Endothelial cell of umbilical vein (primary cell): Measurements from ENCODE around the gene C1orf185. TPM values are rescaled to one million over a fixed set of nuclear protein-coding genes. Genes with fewer than 3 reads are reported as not detected.

Experiments
- Bru-seq: library from RNA; stranded (reverse); fragments of 400-500 nt; gene quantifications from one replicate; lab custom pipeline; 2021; lab: Mats Ljungman, UMichigan
- BruChase-seq, 2 experiments: library from RNA; stranded (reverse); fragments of 400-500 nt; gene quantifications; one replicate each; lab custom pipeline; 2021; lab: Mats Ljungman, UMichigan
- BruUV-seq: library from RNA; stranded (reverse); fragments of 400-500 nt; replicated peaks from 2 replicates; lab custom pipeline; 2021; lab: Mats Ljungman, UMichigan
- CTCF ChIA-PET: fragments of 300-600, 350-600 bp; sonication (Branson Sonifier 250); formaldehyde crosslinking; loops from one replicate; lab custom pipeline; 2021; ENCODE audit warnings: antibody characterized with exemption, inconsistent platforms; lab: Charles Lee
- POLR2A ChIA-PET: fragments of 300-600, 350-600 bp; sonication (Branson Sonifier 250); formaldehyde crosslinking; loops from one replicate; lab custom pipeline; 2021; ENCODE audit warnings: antibody characterized with exemption, inconsistent platforms; lab: Charles Lee
- DNase-seq: peaks from one replicate; pipeline ENCODE4 v3.0.0-alpha.2; 2011; ENCODE audit warnings: low read depth, low spot score
- FAIRE-seq: peaks from 2 replicates; lab custom pipeline; 2011; peaks lifted over from hg19 to GRCh38; lab: Jason Lieb, UNC
- H2AFZ ChIP-seq: 2 replicates; pipeline ENCODE4 v1.6.0; 2012; ENCODE audit warnings: low read depth, low read length, control low read depth, inconsistent platforms
- H3K27ac ChIP-seq: 2 replicates; pipeline ENCODE4 v1.5.1; 2011; ENCODE audit warnings: low read depth, mild to moderate bottlenecking, control low read depth, low read length, moderate library complexity; ENCODE audit not compliant: insufficient read depth
- H3K27me3 ChIP-seq, 2 experiments: 2 replicates each; pipeline versions ENCODE4 v1.6.0 to v1.6.1; 2011; ENCODE audit warnings: low read length in 2 of 2, mixed read lengths in 1 of 2; ENCODE audit not compliant: control insufficient read depth in 2 of 2, insufficient read depth in 2 of 2
- H3K36me3 ChIP-seq, 2 experiments: 2 replicates in 1 of 2; 3 replicates in 1 of 2; pipeline ENCODE4 v1.5.1; 2011; ENCODE audit warnings: low read length in 2 of 2, mild to moderate bottlenecking in 1 of 2, moderate library complexity in 1 of 2; ENCODE audit not compliant: control insufficient read depth in 2 of 2, insufficient read depth in 2 of 2; ENCODE audit errors: extremely low read depth in 1 of 2
- H3K4me1 ChIP-seq: 3 replicates; pipeline ENCODE4 v1.5.1; 2011; ENCODE audit warnings: mild to moderate bottlenecking, low read length; ENCODE audit not compliant: control insufficient read depth, insufficient read depth; ENCODE audit errors: extremely low read depth
- H3K4me2 ChIP-seq: 2 replicates; pipeline ENCODE4 v1.6.1; 2011; ENCODE audit warnings: low read length, control low read depth, mixed read lengths; ENCODE audit not compliant: insufficient read depth
- H3K4me3 ChIP-seq, 3 experiments: fragments of 200-600 bp in 1 of 3; sonication (generic), shearing (Covaris generic) in 1 of 3; replicated peaks in 1 of 3; 2 replicates each; pipeline ENCODE4 v1.5.1; 2011 to 2016; ENCODE audit warnings: control low read depth in 3 of 3, low read length in 3 of 3, mild to moderate bottlenecking in 2 of 3, inconsistent platforms in 1 of 3, low read depth in 1 of 3, moderate library complexity in 1 of 3; ENCODE audit not compliant: insufficient read depth in 1 of 3
- H3K79me2 ChIP-seq: 2 replicates; pipeline ENCODE4 v1.6.0; 2012; ENCODE audit warnings: low read length, inconsistent platforms; ENCODE audit not compliant: control insufficient read depth, insufficient read depth
- H3K9ac ChIP-seq: replicated peaks from 2 replicates; pipeline ENCODE3; 2011; ENCODE audit warnings: low read length, control low read depth; ENCODE audit not compliant: insufficient read depth; ENCODE audit errors: extremely low read depth
- H3K9me1 ChIP-seq: replicated peaks from 3 replicates; pipeline ENCODE4 v1.6.0; 2011; ENCODE audit warnings: mild to moderate bottlenecking, low read length; ENCODE audit not compliant: control insufficient read depth, insufficient read depth; ENCODE audit errors: extremely low read depth
- H3K9me3 ChIP-seq: replicated peaks from 2 replicates; pipeline ENCODE4 v1.5.1; 2012; ENCODE audit warnings: low read length, inconsistent platforms; ENCODE audit not compliant: control insufficient read depth, insufficient read depth
- H4K20me1 ChIP-seq: replicated peaks from 2 replicates; pipeline ENCODE3; 2011; ENCODE audit warnings: mild to moderate bottlenecking, low read length; ENCODE audit not compliant: control insufficient read depth, insufficient read depth; ENCODE audit errors: extremely low read depth
- CTCF ChIP-seq, 2 donors: IDR thresholded peaks; 1 replicate in 1 of 2; 2 replicates in 1 of 2; pipeline ENCODE4 v1.5.1; 2011; ENCODE audit warnings: low read length in 2 of 2, mild to moderate bottlenecking in 2 of 2, moderate library complexity in 2 of 2, control low read depth in 1 of 2, inconsistent platforms in 1 of 2, low read depth in 1 of 2; ENCODE audit not compliant: insufficient read depth in 1 of 2; ENCODE audit errors: extremely low read depth in 1 of 2
- EZH2 ChIP-seq: IDR thresholded peaks from 2 replicates; pipeline ENCODE4 v1.6.1; 2012; ENCODE audit warnings: borderline replicate concordance, low read depth, mild to moderate bottlenecking, moderate library complexity, low read length, inconsistent platforms; ENCODE audit not compliant: severe bottlenecking
- FOS ChIP-seq: IDR thresholded peaks from 2 replicates; pipeline ENCODE4 v1.6.1; 2011; ENCODE audit warnings: mild to moderate bottlenecking, low read length, moderate library complexity, borderline replicate concordance; ENCODE audit not compliant: insufficient read depth
- GATA2 ChIP-seq: IDR thresholded peaks from 2 replicates; pipeline ENCODE4 v1.7.0; 2011; ENCODE audit warnings: low read depth, mild to moderate bottlenecking, moderate library complexity, mixed read lengths, low read length; ENCODE audit not compliant: insufficient read length, insufficient read depth
- JUN ChIP-seq: IDR thresholded peaks from 2 replicates; pipeline ENCODE4 v1.6.1; 2011; ENCODE audit warnings: borderline replicate concordance, low read depth; ENCODE audit not compliant: insufficient read length, insufficient read depth
- MYC ChIP-seq: IDR thresholded peaks from one replicate; pipeline ENCODE4 v1.6.1; 2011; ENCODE audit warnings: mild to moderate bottlenecking, low read depth, low read length
- POLR2A ChIP-seq: IDR thresholded peaks from 2 replicates; pipeline ENCODE4 v1.6.1; 2012; ENCODE audit warnings: low read depth, mild to moderate bottlenecking, control low read depth, low read length
- POLR2AphosphoS5 ChIP-seq: IDR thresholded peaks from 2 replicates; pipeline ENCODE4 v1.6.1; 2012; ENCODE audit warnings: low read depth, mild to moderate bottlenecking, control low read depth, low read length, moderate library complexity; ENCODE audit not compliant: insufficient read depth
- dilution Hi-C: fragments of 300-500 bp; cut with MboI; formaldehyde crosslinking; loops from one replicate; pipeline ENCODE4 v1.15.0; 2019; ENCODE audit warnings: low sequenced_read_pairs; ENCODE audit not compliant: extremely low pct_ligation_motif_present
- intact Hi-C: fragments of 100-400 bp; cut with micrococcal nuclease; formaldehyde crosslinking; loops from one replicate; pipeline ENCODE4 v1.10.0; 2022
- long read RNA-seq: library from polyadenylated mRNA; stranded (forward); transcript quantifications from one replicate; pipeline ENCODE4 v2.0.0, GENCODE V29; 2021
- polyA minus RNA-seq, 3 experiments: library from RNA; depleted of rRNA, polyadenylated mRNA; stranded (reverse); fragments of >200 nt; gene quantifications; 1 replicate in 1 of 3; 2 replicates in 2 of 3; pipeline ENCODE4 v1.2.3, GENCODE V29; 2011
- polyA plus RNA-seq, 4 experiments: library from polyadenylated mRNA; depleted of rRNA in 3 of 4; stranded (reverse) in 3 of 4; unstranded in 1 of 4; fragments of >200 nt; gene quantifications; 2 replicates each; pipeline versions ENCODE4 v1.2.1 to v1.2.3, GENCODE V29; 2011 to 2012; ENCODE audit warnings: missing spikeins in 1 of 4
- total RNA-seq: library from RNA; stranded (reverse); gene quantifications from 2 replicates; pipeline ENCODE4 v1.2.3, GENCODE V29; 2021
- TF ChIP-seq, protein P1 (sequence below): IDR thresholded peaks from 2 replicates; pipeline ENCODE4 v1.6.1; 2011; ENCODE audit not compliant: insufficient read depth, insufficient read length

C1orf185 gene
- not detected in 2 replicates for total RNA-seq
- polyA plus RNA-seq = not detected in 2 replicates
- not detected in 2 replicates for polyA plus RNA-seq (2011; cell fraction: cytosol; rRNA removed)
- polyA plus RNA-seq (2011; cell fraction: nucleus; rRNA removed) = not detected in 2 replicates
- polyA plus RNA-seq (2012) = not detected in 2 replicates
- not detected in 2 replicates for polyA minus RNA-seq
- not detected for polyA minus RNA-seq (2011; cell fraction: cytosol; rRNA and poly(A)+ RNA removed)
- not detected in 2 replicates for polyA minus RNA-seq (2011; cell fraction: nucleus; rRNA and poly(A)+ RNA removed)
- percentile 4 among the genes with signal in this experiment for Bru-seq, nascent RNA
- percentile 5 among the genes with signal in this experiment for BruChase-seq, experiment 1, labeled RNA remaining after a 6-hour chase
- BruChase-seq, experiment 2, labeled RNA remaining after a 2-hour chase = percentile 2 among the genes with signal in this experiment
- long read RNA-seq = 0 reads

GRCh38 chr1:51101976-51102375 is at the start of gene C1orf185:
C1orf185 (plus strand) TSS chr1:51102228; CDS start chr1:51102234, 6 bp downstream.
- no peak for FAIRE-seq
- Histone ChIP-seq H3K36me3 (no peaks in the 10 kb centered on the region), H3K4me1 (no peaks in the 10 kb centered on the region), H2AFZ (no peak within 1 kb of the TSS), H3K9ac (no peak within 1 kb of the TSS), H3K27me3 (no peaks in the 10 kb centered on the region), H3K9me1 (no peaks in the 10 kb centered on the region), H3K4me2 (no peak within 1 kb of the TSS), H3K79me2 (no peaks in the 10 kb centered on the region), H3K9me3 (no peaks in the 10 kb centered on the region), H3K27ac (no peak within 1 kb of the TSS), H3K4me3 (no peak within 1 kb of the TSS), H4K20me1 (no peaks in the 10 kb centered on the region)
- dilution Hi-C loops (no loop called here), intact Hi-C loops (no loop called here)
- no TSS peak for BruUV-seq
- ChIA-PET POLR2A (no interaction called here), CTCF (interaction anchor here (0.6 to 1.3 kb wide), 3 partner anchors 18 to 363 kb away, joined by 3 to 4 read pairs (median 4); no protein-coding TSS in a partner anchor)
- no peak for DNase-seq
- no peak for TF ChIP-seq JUN
- TF ChIP-seq, protein P1, sequence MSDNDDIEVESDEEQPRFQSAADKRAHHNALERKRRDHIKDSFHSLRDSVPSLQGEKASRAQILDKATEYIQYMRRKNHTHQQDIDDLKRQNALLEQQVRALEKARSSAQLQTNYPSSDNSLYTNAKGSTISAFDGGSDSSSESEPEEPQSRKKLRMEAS = no peak
- TF ChIP-seq CTCF (IDR thresholded peaks at IDR 0.05; ENCODE audit: extremely low read depth in 1 of 2, insufficient read depth in 1 of 2, low read depth in 1 of 2, low read length in 2 of 2) = no peak
- no peak for TF ChIP-seq MYC
- no peak for TF ChIP-seq EZH2
- no peak for TF ChIP-seq POLR2AphosphoS5
- no peak for TF ChIP-seq FOS
- TF ChIP-seq GATA2 = no peak
- TF ChIP-seq POLR2A = no peak
